ENCODE measurements around the gene LIMS1. TPM values are rescaled to one million over a fixed set of nuclear protein-coding genes. Genes with fewer than 3 reads are reported as not detected.
"Not testable (repeated sequence)": the region's sequence is repeated elsewhere in the genome, so short reads cannot be mapped to it uniquely, and the experiment has no call there.

Gene LIMS1
- total and polyA plus RNA-seq, 2 donors (not counting 1 experiment from before 2014, with no cell fraction given), result 14.0 to 22.1 TPM

- ChIA-PET CTCF (interaction anchor here (0.7 to 3.1 kb wide), 9 partner anchors 11 to 119 kb away, joined by 3 to 39 read pairs (median 4); no protein-coding TSS in a partner anchor), POLR2A (interaction anchor here (1.3 kb wide), 1 partner anchor 17 kb away, joined by 4 read pairs; no protein-coding TSS in a partner anchor)
- Mint-ChIP-seq H3K4me3 (peak overlapping the region; percentile 41), H3K9me3 (ENCODE audit: insufficient read depth) (no peaks in the 10 kb centered on the region), H3K27me3 (no peaks in the 10 kb centered on the region), H3K27ac (peak overlapping the region; percentile 28), H3K4me1 (peaks cover 62% of the 10 kb centered on the region)
- Histone ChIP-seq H3K27me3 (replicated peaks in 1 of 4; ENCODE audit: control extremely low read depth in 1 of 4, control insufficient read depth in 3 of 4, insufficient read depth in 4 of 4, low read length in 3 of 4) (no peaks in the 10 kb centered on the region), H4K20me1 (ENCODE audit: control insufficient read depth, insufficient read depth, low read length, poor library complexity, severe bottlenecking) (no peaks in the 10 kb centered on the region), H3K9me3 (ENCODE audit: control extremely low read depth in 1 of 3, control insufficient read depth in 2 of 3, insufficient read depth in 1 of 3, low read length in 2 of 3) (no peaks in the 10 kb centered on the region), H3K36me3 (replicated peaks in 1 of 2; ENCODE audit: control extremely low read depth in 1 of 2, control insufficient read depth in 1 of 2, extremely low read depth in 1 of 2, insufficient read depth in 2 of 2, low read length in 1 of 2) (no peaks in the 10 kb centered on the region), H2AFZ (ENCODE audit: insufficient read depth, low read depth, low read length, poor library complexity, severe bottlenecking) (no peak overlapping the region), H3K4me1 (ENCODE audit: control insufficient read depth in 2 of 2, insufficient read depth in 2 of 2, low read length in 2 of 2) (peaks cover 42 to 47% of the 10 kb centered on the region in 2 donors), H3K27ac (ENCODE audit: low read length in 2 of 2) (peak overlapping the region in 1 of 2 donors; percentile 24), H3K9ac (ENCODE audit: low read length) (no peak overlapping the region), H3K4me3 (ENCODE audit: control extremely low read depth in 1 of 5, extremely low read depth in 1 of 5, insufficient read depth in 1 of 5, low read depth in 2 of 5, low read length in 4 of 5) (no peak overlapping the region), H3K79me2 (ENCODE audit: control insufficient read depth, insufficient read depth, low read length) (peaks cover 39% of the 10 kb centered on the region), H3K4me2 (replicated peaks; ENCODE audit: low read depth, low read length, poor library complexity, severe bottlenecking) (peak overlapping the region; percentile 46)
- TF ChIP-seq EZH2 (IDR thresholded peaks at IDR 0.05; ENCODE audit: borderline replicate concordance, insufficient read depth, low read depth, low read length, poor library complexity, severe bottlenecking) (no peak), CTCF (IDR thresholded peaks at IDR 0.05) (no peak)
- ATAC-seq (ENCODE audit: low read depth) (no peak), DNase-seq (peak; percentile 22)
- intact Hi-C loops (cut with micrococcal nuclease), result loop anchor here (2.0 to 5.0 kb wide), 3 partner anchors 18 to 63 kb away; partner anchors contain the start of gene LIMS1
- 61% methylated on average over 2 of the region's 4 CpGs for WGBS (ENCODE audit: insufficient coverage)
Measured at GRCh38 chr2:108594982-108595464, 60.8 kb downstream of the LIMS1 start.

- DNase-seq; ATAC-seq (ENCODE audit: low read depth); H3K36me3 ChIP-seq (replicated peaks in 1 of 2; ENCODE audit: control extremely low read depth in 1 of 2, control insufficient read depth in 1 of 2, extremely low read depth in 1 of 2, insufficient read depth in 2 of 2, low read length in 1 of 2); H2AFZ ChIP-seq (ENCODE audit: insufficient read depth, low read depth, low read length, poor library complexity, severe bottlenecking); H3K27me3 Mint-ChIP-seq; H3K27ac ChIP-seq (ENCODE audit: low read length in 2 of 2); H3K9me3 Mint-ChIP-seq (ENCODE audit: insufficient read depth); POLR2A ChIA-PET; H3K27me3 ChIP-seq (replicated peaks in 1 of 4; ENCODE audit: control extremely low read depth in 1 of 4, control insufficient read depth in 3 of 4, insufficient read depth in 4 of 4, low read length in 3 of 4); H3K4me3 ChIP-seq (ENCODE audit: control extremely low read depth in 1 of 5, extremely low read depth in 1 of 5, insufficient read depth in 1 of 5, low read depth in 2 of 5, low read length in 4 of 5); H3K9me3 ChIP-seq (ENCODE audit: control extremely low read depth in 1 of 3, control insufficient read depth in 2 of 3, insufficient read depth in 1 of 3, low read length in 2 of 3); H3K9ac ChIP-seq (ENCODE audit: low read length); H3K27ac Mint-ChIP-seq; H3K4me3 Mint-ChIP-seq; H4K20me1 ChIP-seq (ENCODE audit: control insufficient read depth, insufficient read depth, low read length, poor library complexity, severe bottlenecking): not testable (repeated sequence)
- Histone ChIP-seq H3K79me2 (ENCODE audit: control insufficient read depth, insufficient read depth, low read length) (peaks cover 37% of the 10 kb centered on the region), H3K4me1 (ENCODE audit: control insufficient read depth in 2 of 2, insufficient read depth in 2 of 2, low read length in 2 of 2) (peaks cover 35 to 41% of the 10 kb centered on the region in 2 donors), H3K4me2 (replicated peaks; ENCODE audit: low read depth, low read length, poor library complexity, severe bottlenecking) (peak overlapping the region; percentile 46)
- 50% methylated on average over 1 of the region's 4 CpGs for WGBS (ENCODE audit: insufficient coverage)
- intact Hi-C loops (cut with micrococcal nuclease), result loop anchor here (2.0 kb wide), 1 partner anchor 17 kb away; no protein-coding TSS in a partner anchor
- CTCF ChIA-PET, result interaction anchor here (2.8 to 3.1 kb wide), 2 partner anchors 10 to 40 kb away, joined by 11 to 39 read pairs; no protein-coding TSS in a partner anchor
- peaks cover 55% of the 10 kb centered on the region for H3K4me1 Mint-ChIP-seq
Measured at GRCh38 chr2:108595771-108596170, 61.5 kb downstream of the LIMS1 start.

All from B cell (primary cell).